OCI-LY3 (cell line): ENCODE measurements around the gene PCDHA5.
"Not testable (repeated sequence)": the region's sequence is repeated elsewhere in the genome, so short reads cannot be mapped to it uniquely, and the experiment has no call there.

Experiments used
- H2AFZ ChIP-seq: fragments of 200-600, 300-600 bp; shearing (Covaris generic); 2 replicates; pipeline ENCODE4 v1.6.0; 2014; ENCODE audit warnings: antibody characterized with exemption, low read depth, low read length
- H3K27ac ChIP-seq: fragments of 200-600, 300-600 bp; sonication (generic); 2 replicates; pipeline ENCODE4 v1.5.1; 2014; ENCODE audit warnings: mild to moderate bottlenecking, low read length, moderate library complexity, mixed read lengths
- H3K27me3 ChIP-seq: fragments of 200-600, 300-600 bp; sonication (generic); 2 replicates; pipeline ENCODE4 v1.6.1; 2014; ENCODE audit warnings: low read depth, low read length, mixed read lengths
- H3K36me3 ChIP-seq: fragments of 200-600, 300-600 bp; sonication (generic); replicated peaks from 2 replicates; pipeline ENCODE3; 2014; ENCODE audit warnings: low read depth, low read length, mixed read lengths
- H3K4me1 ChIP-seq: fragments of 300-600, 200-600 bp; sonication (generic); 2 replicates; pipeline ENCODE4 v1.6.1; 2014; ENCODE audit warnings: low read length, mixed read lengths
- H3K4me2 ChIP-seq: fragments of 200-600, 300-600 bp; sonication (generic); 2 replicates; pipeline ENCODE4 v1.6.1; 2014; ENCODE audit warnings: low read length, mixed read lengths
- H3K4me3 ChIP-seq: fragments of 300-600, 200-600 bp; sonication (generic); 2 replicates; pipeline ENCODE4 v1.5.1; 2014; ENCODE audit warnings: antibody characterized with exemption, mild to moderate bottlenecking, low read length, moderate library complexity
- H3K79me2 ChIP-seq: fragments of 300-600, 200-600 bp; shearing (Covaris generic); 2 replicates; pipeline ENCODE4 v1.6.1; 2014; ENCODE audit warnings: mild to moderate bottlenecking, low read length, mixed read lengths
- H3K9ac ChIP-seq: fragments of 300-600, 200-600 bp; shearing (Covaris generic); 2 replicates; pipeline ENCODE4 v1.6.0; 2014; ENCODE audit warnings: mild to moderate bottlenecking, low read length, moderate library complexity
- H3K9me3 ChIP-seq: fragments of 200-600, 300-600 bp; shearing (Covaris generic); 2 replicates; pipeline ENCODE4 v1.6.1; 2014; ENCODE audit warnings: low read length, mixed read lengths; ENCODE audit not compliant: insufficient read depth
- H4K20me1 ChIP-seq: fragments of 200-600, 300-600 bp; sonication (generic); 2 replicates; pipeline ENCODE4 v1.6.1; 2016; ENCODE audit warnings: low read length, mixed read lengths; ENCODE audit not compliant: insufficient read depth
- EZH2phosphoT487 ChIP-seq: fragments of 200-600 bp; shearing (Covaris generic); IDR thresholded peaks from 2 replicates; pipeline ENCODE4 v1.6.1; 2018; ENCODE audit warnings: antibody characterized with exemption, mixed run types, low read depth
- TF ChIP-seq, protein P1 (sequence below): fragments of 200-600, 300-600 bp; sonication (generic); IDR thresholded peaks from 2 replicates; pipeline ENCODE4 v1.5.1; 2014; ENCODE audit warnings: antibody characterized with exemption, low read length, low read depth

The PCDHA5 gene

GRCh38 chr5:140791089-140791488, 30.3 kb upstream of the PCDHA5 start:
- TF ChIP-seq, protein P1, sequence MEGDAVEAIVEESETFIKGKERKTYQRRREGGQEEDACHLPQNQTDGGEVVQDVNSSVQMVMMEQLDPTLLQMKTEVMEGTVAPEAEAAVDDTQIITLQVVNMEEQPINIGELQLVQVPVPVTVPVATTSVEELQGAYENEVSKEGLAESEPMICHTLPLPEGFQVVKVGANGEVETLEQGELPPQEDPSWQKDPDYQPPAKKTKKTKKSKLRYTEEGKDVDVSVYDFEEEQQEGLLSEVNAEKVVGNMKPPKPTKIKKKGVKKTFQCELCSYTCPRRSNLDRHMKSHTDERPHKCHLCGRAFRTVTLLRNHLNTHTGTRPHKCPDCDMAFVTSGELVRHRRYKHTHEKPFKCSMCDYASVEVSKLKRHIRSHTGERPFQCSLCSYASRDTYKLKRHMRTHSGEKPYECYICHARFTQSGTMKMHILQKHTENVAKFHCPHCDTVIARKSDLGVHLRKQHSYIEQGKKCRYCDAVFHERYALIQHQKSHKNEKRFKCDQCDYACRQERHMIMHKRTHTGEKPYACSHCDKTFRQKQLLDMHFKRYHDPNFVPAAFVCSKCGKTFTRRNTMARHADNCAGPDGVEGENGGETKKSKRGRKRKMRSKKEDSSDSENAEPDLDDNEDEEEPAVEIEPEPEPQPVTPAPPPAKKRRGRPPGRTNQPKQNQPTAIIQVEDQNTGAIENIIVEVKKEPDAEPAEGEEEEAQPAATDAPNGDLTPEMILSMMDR, result no peak
- no peak for TF ChIP-seq EZH2phosphoT487

DNA sequence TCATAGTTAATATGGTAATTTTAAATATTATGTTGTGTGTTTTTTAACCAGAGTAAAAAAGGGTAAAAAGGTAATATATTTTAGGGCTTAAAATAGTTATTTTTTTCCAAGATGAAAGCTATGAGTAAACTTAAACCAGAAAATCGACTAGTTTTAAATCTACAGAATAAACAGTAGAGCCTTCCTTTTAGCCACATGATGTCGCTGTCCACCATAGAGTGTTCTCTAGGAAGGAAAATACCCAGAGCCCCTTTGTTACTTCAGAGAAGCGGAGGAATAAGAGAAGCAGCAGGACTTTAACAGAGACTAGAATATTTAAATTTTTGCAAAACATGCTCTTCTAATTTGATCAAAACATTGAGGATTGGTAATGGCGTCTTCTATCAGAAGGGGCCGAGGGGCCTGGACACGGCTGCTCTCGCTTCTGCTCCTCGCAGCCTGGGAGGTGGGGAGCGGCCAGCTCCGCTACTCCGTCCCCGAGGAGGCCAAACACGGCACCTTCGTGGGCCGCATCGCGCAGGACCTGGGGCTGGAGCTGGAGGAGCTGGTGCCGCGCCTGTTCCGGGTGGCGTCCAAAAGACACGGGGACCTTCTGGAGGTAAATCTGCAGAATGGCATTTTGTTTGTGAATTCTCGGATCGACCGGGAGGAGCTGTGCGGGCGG, 26.7 kb upstream of the PCDHA5 start, which contains the start of gene PCDHA2:
TSS of gene PCDHA2 (plus strand) at position 258 of the 664 bp plus-strand sequence.
- Histone ChIP-seq H2AFZ (no peak within 1 kb of the TSS), H3K4me3 (no peak within 1 kb of the TSS)

More at GRCh38 chr5:140791089-140791488, 30.3 kb upstream of the PCDHA5 start:
- H3K79me2 ChIP-seq, result no peaks in the 10 kb centered on the region
- no peak overlapping the region for H3K4me2 ChIP-seq
- no peaks in the 10 kb centered on the region for H3K27me3 ChIP-seq
- no peak overlapping the region for H3K27ac ChIP-seq
- H4K20me1 ChIP-seq, result no peaks in the 10 kb centered on the region
- no peak overlapping the region for H3K9ac ChIP-seq
- H3K4me3 ChIP-seq, result no peak overlapping the region
- no peak overlapping the region for H2AFZ ChIP-seq
- no peaks in the 10 kb centered on the region for H3K4me1 ChIP-seq
- H3K9me3 ChIP-seq, result no peaks in the 10 kb centered on the region
- no peaks in the 10 kb centered on the region for H3K36me3 ChIP-seq

DNA sequence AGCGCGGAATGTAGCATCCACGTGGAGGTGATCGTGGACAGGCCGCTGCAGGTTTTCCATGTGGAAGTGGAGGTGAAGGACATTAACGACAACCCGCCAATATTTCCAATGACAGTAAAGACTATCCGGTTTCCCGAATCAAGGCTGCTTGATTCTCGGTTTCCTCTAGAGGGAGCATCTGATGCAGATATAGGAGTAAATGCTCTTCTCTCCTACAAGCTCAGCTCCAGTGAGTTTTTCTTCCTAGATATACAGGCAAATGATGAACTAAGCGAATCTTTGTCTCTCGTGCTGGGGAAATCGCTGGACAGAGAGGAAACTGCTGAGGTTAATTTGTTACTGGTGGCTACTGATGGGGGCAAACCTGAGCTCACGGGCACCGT, 26.2 kb upstream of the PCDHA5 start:
- no peaks in the 10 kb centered on the region for H4K20me1 ChIP-seq
- H3K9ac ChIP-seq, result no peak overlapping the region
- no peak overlapping the region for H3K4me2 ChIP-seq
- no peaks in the 10 kb centered on the region for H3K36me3 ChIP-seq
- no peaks in the 10 kb centered on the region for H3K9me3 ChIP-seq
- H3K27me3 ChIP-seq, result no peaks in the 10 kb centered on the region
- TF ChIP-seq, protein P1, result no peak
- TF ChIP-seq EZH2phosphoT487, result no peak
- H3K4me3 ChIP-seq, result no peak overlapping the region
- H3K4me1 ChIP-seq, result no peaks in the 10 kb centered on the region
- H2AFZ ChIP-seq, result no peak overlapping the region
- no peaks in the 10 kb centered on the region for H3K79me2 ChIP-seq
- no peak overlapping the region for H3K27ac ChIP-seq

More for the DNA sequence above, 26.7 kb upstream of the PCDHA5 start, which contains the start of gene PCDHA2:
- H4K20me1 ChIP-seq, result no peaks in the 10 kb centered on the region
- no peak for TF ChIP-seq EZH2phosphoT487
- TF ChIP-seq, protein P1, result no peak
- no peak within 1 kb of the TSS for H3K9ac ChIP-seq
- no peak within 1 kb of the TSS for H3K4me2 ChIP-seq
- H3K9me3 ChIP-seq, result no peaks in the 10 kb centered on the region
- H3K27me3 ChIP-seq, result no peaks in the 10 kb centered on the region
- H3K79me2 ChIP-seq, result no peaks in the 10 kb centered on the region
- no peaks in the 10 kb centered on the region for H3K4me1 ChIP-seq
- H3K36me3 ChIP-seq, result no peaks in the 10 kb centered on the region
- no peak within 1 kb of the TSS for H3K27ac ChIP-seq

- not testable (repeated sequence) for H3K9ac ChIP-seq, H4K20me1 ChIP-seq, H3K27ac ChIP-seq, H3K9me3 ChIP-seq, H3K4me1 ChIP-seq, H3K79me2 ChIP-seq, H3K36me3 ChIP-seq, H3K4me2 ChIP-seq, H2AFZ ChIP-seq, H3K27me3 ChIP-seq, H3K4me3 ChIP-seq
Measured at GRCh38 chr5:140796072-140796717, 25.2 kb upstream of the PCDHA5 start.
